ENCODE data around the gene DGKE.

DNA sequence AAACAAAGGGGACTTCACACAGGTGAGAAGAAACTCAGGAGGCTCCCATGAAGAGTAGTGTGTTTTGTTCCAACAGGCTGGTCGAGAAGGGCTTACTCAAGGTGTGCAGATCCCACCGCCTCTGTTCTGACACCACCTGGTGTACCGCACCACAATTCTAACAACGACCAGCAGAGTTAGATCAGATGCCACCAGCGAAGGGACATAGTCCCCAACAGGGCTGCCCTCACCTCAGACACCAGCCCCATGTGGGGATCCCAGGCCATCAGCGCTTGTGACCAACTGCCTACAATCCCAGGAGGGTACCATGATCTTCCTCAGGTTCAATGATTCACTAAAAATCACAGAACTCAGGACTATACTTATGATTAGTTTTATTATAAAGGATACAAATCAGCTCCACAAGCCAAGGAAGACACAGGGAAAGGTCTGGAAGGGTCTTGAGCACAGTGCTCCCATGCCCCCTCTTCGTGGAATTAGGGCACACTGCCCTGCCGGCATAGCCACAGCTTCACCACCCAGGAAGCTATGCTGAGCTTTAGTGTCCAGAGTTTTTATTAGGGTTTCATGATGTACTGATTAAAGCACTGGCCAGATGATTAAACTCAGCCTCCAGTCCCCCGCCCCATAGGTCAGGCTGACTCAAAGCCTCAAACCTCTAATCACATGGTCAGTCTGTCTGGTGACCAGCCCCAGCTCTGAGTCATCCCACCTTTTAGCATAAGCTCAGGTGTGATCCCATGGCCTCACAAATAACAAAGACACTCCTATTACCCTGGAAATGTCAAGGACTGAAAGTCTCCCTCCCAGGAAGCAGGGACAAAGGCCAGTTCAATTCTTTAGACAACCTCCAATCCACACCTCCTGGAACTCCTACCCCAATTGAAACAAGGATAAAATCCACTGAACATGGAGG, 53.9 kb downstream of the DGKE start:
- TF ChIP-seq TAF1 (IDR thresholded peaks at IDR 0.05; ENCODE audit: borderline replicate concordance, insufficient read depth, low read length) = no peak
- no peak for TF ChIP-seq POLR2AphosphoS5 (IDR thresholded peaks at IDR 0.05; ENCODE audit: low read depth, low read length)
- TF ChIP-seq SIN3A (IDR thresholded peaks at IDR 0.05; ENCODE audit: borderline replicate concordance, insufficient read depth, low read length) = no peak
- no peak for TF ChIP-seq FOXP2 (optimal IDR thresholded peaks at IDR 0.05; ENCODE audit: borderline replicate concordance, extremely low read depth, extremely low read length, insufficient read depth)
